Spleen (tissue), 11 donors: ENCODE data around the gene SDC3. TPM values are rescaled to one million over a fixed set of nuclear protein-coding genes. Genes with fewer than 3 reads are reported as not detected.

Experiments
- DNase-seq: peaks from one replicate; pipeline ENCODE4 v3.0.0-alpha.2; 2020
- H3K27ac ChIP-seq, 8 donors: fragments of 200-600 bp; sonication (generic) in 7 of 8; 1 replicate in 4 of 8; 2 replicates in 4 of 8; pipeline versions ENCODE4 v1.5.0 to v1.8.0; 2016 to 2021; ENCODE audit warnings: inconsistent platforms in 4 of 8, mild to moderate bottlenecking in 4 of 8, moderate library complexity in 1 of 8
- H3K27me3 ChIP-seq, 7 donors: fragments of 200-600 bp; sonication (generic) in 6 of 7; replicated peaks in 1 of 7; 1 replicate in 4 of 7; 2 replicates in 3 of 7; pipeline versions ENCODE4 v1.5.0 to v1.8.0; 2016 to 2021; ENCODE audit warnings: inconsistent platforms in 3 of 7, mild to moderate bottlenecking in 1 of 7
- H3K36me3 ChIP-seq, 6 donors: fragments of 200-600 bp; sonication (generic) in 5 of 6; 1 replicate in 4 of 6; 2 replicates in 2 of 6; pipeline versions ENCODE4 v1.5.0 to v1.8.0; 2016 to 2021; ENCODE audit warnings: inconsistent platforms in 2 of 6
- H3K4me1 ChIP-seq, 6 donors: fragments of 200-600 bp; sonication (generic) in 5 of 6; 1 replicate in 3 of 6; 2 replicates in 3 of 6; pipeline versions ENCODE4 v1.5.0 to v1.8.0; 2016 to 2021; ENCODE audit warnings: inconsistent platforms in 3 of 6
- H3K4me3 ChIP-seq, 8 donors: fragments of 200-600 bp; sonication (generic) in 7 of 8; 1 replicate in 4 of 8; 2 replicates in 4 of 8; pipeline versions ENCODE4 v1.5.0 to v1.8.0; 2016 to 2021; ENCODE audit warnings: inconsistent platforms in 4 of 8, mild to moderate bottlenecking in 4 of 8, moderate library complexity in 2 of 8
- H3K9me3 ChIP-seq, 8 donors: fragments of 200-600 bp; sonication (generic) in 7 of 8; 1 replicate in 4 of 8; 2 replicates in 4 of 8; pipeline versions ENCODE4 v1.5.0 to v1.8.0; 2016 to 2021; ENCODE audit warnings: inconsistent platforms in 4 of 8
- POLR2A ChIP-seq, 3 donors: fragments of 450-650 bp; IDR thresholded peaks; one replicate each; pipeline ENCODE4 v1.5.1; 2017; ENCODE audit warnings: antibody characterized with exemption in 3 of 3, mild to moderate bottlenecking in 1 of 3
- POLR2AphosphoS5 ChIP-seq, 3 donors: sonication (generic); formaldehyde crosslinking; IDR thresholded peaks; one replicate each; pipeline ENCODE4 v1.5.1; 2017; ENCODE audit warnings: antibody characterized with exemption in 3 of 3
- WGBS, 5 donors: extraction: QIAGEN DNeasy Blood & Tissue Kit in 3 of 5; methylation state at CpG; one replicate each; pipeline versions ENCODE4 v1.1.5 to v1.1.7; 2013 to 2018; 5-methylcytosine and 5-hydroxymethylcytosine counted together
- intact Hi-C: fragments of 100-400 bp; cut with DNase I; formaldehyde crosslinking; loops from one replicate; pipeline ENCODE4 v1.15.0; 2023; ENCODE audit warnings: low total_unique reads
- polyA plus RNA-seq, 3 donors: library from polyadenylated mRNA; stranded (reverse); fragments of 200-250 nt; gene quantifications; one replicate each; pipeline ENCODE4 v1.2.1, GENCODE V29; 2013
- total RNA-seq, 7 donors: library from RNA; depleted of rRNA in 3 of 7; stranded (reverse); fragments of >200 nt in 3 of 7; fragmentation: NEBNext Ultra II Directional in 4 of 7; extraction: Animal tissue kit (Norgen Biotek cat#: 25700) in 4 of 7; gene quantifications; one replicate each; pipeline versions ENCODE4 v1.1.0 to v1.2.1, GENCODE V29; 2016 to 2021
- TF ChIP-seq, protein P1 (sequence below), 11 experiments: fragments of 200-600 bp in 7 of 11; fragments of 450-650 bp in 4 of 11; sonication (generic) in 4 of 11; IDR thresholded peaks in 8 of 11; conservative IDR thresholded peaks in 3 of 11; 1 replicate in 7 of 11; 2 replicates in 4 of 11; pipeline versions ENCODE4 v1.4.0 to v1.8.0; 2016 to 2021; ENCODE audit warnings: antibody characterized with exemption in 11 of 11, inconsistent platforms in 4 of 11, mild to moderate bottlenecking in 1 of 11
- donor health status: healthy with polysubstance abuse.
- donor health status: DM: no; HTN: no; CAD: no; lungs with moderate emphysema.
- donor health status: DM: no; HTN: no; CAD: no.
- donor health status: Bipolar disorder and iron deficiency.
- donor health status: healthy.
- donor health status: DM: no; HTN: no; CAD: no.
- donor health status: DM: yes; HTN: yes; CAD: no.

SDC3 gene
- total and polyA plus RNA-seq, 10 donors: 8.0 to 347 (median 159) TPM

DNA sequence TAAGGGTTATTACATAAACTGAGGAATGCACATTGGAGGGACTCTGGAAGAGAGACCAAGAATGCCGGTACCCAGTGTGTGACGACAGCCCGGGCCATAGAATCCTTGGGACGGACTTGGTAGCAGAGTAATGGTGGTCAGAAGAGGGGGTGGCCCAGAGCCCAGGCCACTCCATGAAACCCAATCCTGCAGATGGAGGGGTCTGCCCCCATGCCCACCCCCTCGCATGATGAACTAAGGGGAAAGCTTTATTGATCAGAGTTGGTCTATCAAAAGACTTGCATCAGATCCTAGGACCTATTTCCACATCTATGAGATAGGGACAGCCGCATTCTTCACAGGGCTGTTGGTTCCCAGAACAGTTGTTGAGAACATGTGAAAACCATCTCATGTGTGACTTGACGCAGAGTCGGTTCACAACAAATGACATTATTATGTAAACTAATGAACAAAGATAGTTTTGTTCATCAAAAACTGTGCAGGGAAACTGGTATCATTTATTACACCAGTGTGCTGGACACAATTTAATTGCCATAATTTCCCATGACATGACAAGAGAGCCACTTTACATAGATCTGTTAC lies 21.5 kb upstream of the SDC3 start:
- H3K36me3 ChIP-seq: peaks cover 0 to 49% (median 34%) of the 10 kb centered on the region in 6 donors
- intact Hi-C loops: no loop called here
- WGBS, 5 donors: 84 to 89% (median 87%) methylated on average over 8 of the region's 8 CpGs

GRCh38 chr1:30929135-30929889 lies 20.8 kb upstream of the SDC3 start:
- Histone ChIP-seq H3K27ac (peak overlapping the region in 4 of 8 donors; percentile 4 to 65 (median 34)), H3K4me1 (peaks cover 0 to 22% (median 11%) of the 10 kb centered on the region in 6 donors), H3K4me3 (no peak overlapping the region), H3K27me3 (no peaks in the 10 kb centered on the region), H3K9me3 (no peaks in the 10 kb centered on the region), H3K36me3 (peaks cover 0 to 42% (median 27%) of the 10 kb centered on the region in 6 donors)
- no peak for DNase-seq
- intact Hi-C loops: no loop called here
- WGBS, 5 donors: 33 to 50% (median 47%) methylated on average over 4 to 6 of the region's 6 CpGs
- no peak for TF ChIP-seq POLR2A (IDR thresholded peaks at IDR 0.05)
- TF ChIP-seq, protein P1, sequence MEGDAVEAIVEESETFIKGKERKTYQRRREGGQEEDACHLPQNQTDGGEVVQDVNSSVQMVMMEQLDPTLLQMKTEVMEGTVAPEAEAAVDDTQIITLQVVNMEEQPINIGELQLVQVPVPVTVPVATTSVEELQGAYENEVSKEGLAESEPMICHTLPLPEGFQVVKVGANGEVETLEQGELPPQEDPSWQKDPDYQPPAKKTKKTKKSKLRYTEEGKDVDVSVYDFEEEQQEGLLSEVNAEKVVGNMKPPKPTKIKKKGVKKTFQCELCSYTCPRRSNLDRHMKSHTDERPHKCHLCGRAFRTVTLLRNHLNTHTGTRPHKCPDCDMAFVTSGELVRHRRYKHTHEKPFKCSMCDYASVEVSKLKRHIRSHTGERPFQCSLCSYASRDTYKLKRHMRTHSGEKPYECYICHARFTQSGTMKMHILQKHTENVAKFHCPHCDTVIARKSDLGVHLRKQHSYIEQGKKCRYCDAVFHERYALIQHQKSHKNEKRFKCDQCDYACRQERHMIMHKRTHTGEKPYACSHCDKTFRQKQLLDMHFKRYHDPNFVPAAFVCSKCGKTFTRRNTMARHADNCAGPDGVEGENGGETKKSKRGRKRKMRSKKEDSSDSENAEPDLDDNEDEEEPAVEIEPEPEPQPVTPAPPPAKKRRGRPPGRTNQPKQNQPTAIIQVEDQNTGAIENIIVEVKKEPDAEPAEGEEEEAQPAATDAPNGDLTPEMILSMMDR (IDR thresholded peaks at IDR 0.05 in 8 of 11, conservative IDR thresholded peaks at IDR 0.05 in 3 of 11): peak; percentile 18 to 87 (median 68)
- TF ChIP-seq POLR2AphosphoS5 (IDR thresholded peaks at IDR 0.05): peak in 2 of 3 donors; percentile 18 to 38

More for the DNA sequence above, 21.5 kb upstream of the SDC3 start:
- Histone ChIP-seq H3K27me3 (no peaks in the 10 kb centered on the region), H3K4me1 (peaks cover 0 to 22% (median 11%) of the 10 kb centered on the region in 6 donors), H3K9me3 (no peaks in the 10 kb centered on the region), H3K4me3 (no peak overlapping the region), H3K27ac (peak overlapping the region in 1 of 8 donors; percentile 65)
- DNase-seq: no peak
- TF ChIP-seq POLR2A (IDR thresholded peaks at IDR 0.05) (no peak), POLR2AphosphoS5 (IDR thresholded peaks at IDR 0.05) (no peak)
- TF ChIP-seq, protein P1 (IDR thresholded peaks at IDR 0.05 in 8 of 11, conservative IDR thresholded peaks at IDR 0.05 in 3 of 11): no peak

DNA sequence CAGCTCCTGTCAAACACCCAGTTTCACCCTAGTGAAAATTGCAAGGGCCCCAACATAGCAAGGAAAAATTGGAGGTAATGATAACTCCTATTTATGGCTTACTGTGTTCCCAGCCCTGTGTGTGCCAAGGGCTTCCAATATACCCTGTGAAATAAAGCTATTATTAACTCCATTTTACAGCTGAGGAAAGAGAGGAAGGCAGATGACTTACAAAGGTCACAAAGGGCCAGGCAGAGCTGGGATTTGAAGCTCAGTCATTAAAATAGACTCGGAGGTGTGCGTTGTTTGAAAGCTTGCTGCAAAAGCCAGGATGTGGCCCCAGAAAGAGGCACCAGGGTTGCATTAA lies 20.2 kb upstream of the SDC3 start:
- intact Hi-C loops: no loop called here
- H3K9me3 ChIP-seq: no peaks in the 10 kb centered on the region
- no peak overlapping the region for H3K4me3 ChIP-seq
- H3K27me3 ChIP-seq: no peaks in the 10 kb centered on the region
- no peak for DNase-seq
- WGBS, 5 donors: 66 to 79% (median 70%) methylated on average over 2 of the region's 2 CpGs
- H3K27ac ChIP-seq: peak overlapping the region in 4 of 8 donors; percentile 4 to 65 (median 34)
- H3K36me3 ChIP-seq: peaks cover 0 to 36% (median 21%) of the 10 kb centered on the region in 6 donors
- TF ChIP-seq, protein P1 (IDR thresholded peaks at IDR 0.05 in 8 of 11, conservative IDR thresholded peaks at IDR 0.05 in 3 of 11): no peak
- TF ChIP-seq POLR2A (IDR thresholded peaks at IDR 0.05): no peak
- peaks cover 0 to 20% (median 11%) of the 10 kb centered on the region in 6 donors for H3K4me1 ChIP-seq

DNA sequence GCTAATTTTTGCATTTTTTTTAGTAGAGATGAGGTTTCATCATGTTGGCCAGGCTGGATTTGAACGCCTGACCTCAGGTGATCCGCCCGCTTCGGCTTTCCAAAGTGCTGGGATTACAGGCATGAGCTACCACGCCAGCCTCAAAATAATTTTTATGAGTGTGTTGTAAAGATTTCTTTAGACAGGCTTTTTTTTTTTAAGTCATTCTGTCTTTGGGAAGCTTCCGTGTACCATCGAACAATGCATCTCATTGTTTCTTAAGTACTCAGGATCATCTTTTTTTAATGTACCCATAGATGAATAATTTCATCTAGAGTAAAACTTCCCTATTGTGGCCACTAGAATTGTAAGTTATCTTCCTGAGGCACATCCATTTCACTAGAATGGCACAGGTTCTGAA lies 19.6 kb upstream of the SDC3 start:
- Histone ChIP-seq H3K4me1 (peaks cover 0 to 16% (median 11%) of the 10 kb centered on the region in 6 donors), H3K9me3 (no peaks in the 10 kb centered on the region), H3K4me3 (no peak overlapping the region), H3K27ac (peak overlapping the region in 1 of 8 donors; percentile 22), H3K36me3 (peaks cover 0 to 30% (median 18%) of the 10 kb centered on the region in 6 donors), H3K27me3 (no peaks in the 10 kb centered on the region)
- 86 to 97% (median 94%) methylated on average over 7 of the region's 7 CpGs for WGBS, 5 donors
- intact Hi-C loops: no loop called here
- DNase-seq: no peak
- TF ChIP-seq POLR2AphosphoS5 (IDR thresholded peaks at IDR 0.05) (no peak), POLR2A (IDR thresholded peaks at IDR 0.05) (no peak)
- TF ChIP-seq, protein P1 (IDR thresholded peaks at IDR 0.05 in 8 of 11, conservative IDR thresholded peaks at IDR 0.05 in 3 of 11): no peak
